ENCODE data around the gene SLCO1B3. TPM values are rescaled to one million over a fixed set of nuclear protein-coding genes. Genes with fewer than 3 reads are reported as not detected.

Gene SLCO1B3
- total RNA-seq, 2 experiments from 2014 or later, result not detected

- H3K9me3 Mint-ChIP-seq (ENCODE audit: low read depth), result peaks cover 3% of the 10 kb centered on the region
- H3K27ac Mint-ChIP-seq, result no peak overlapping the region
Measured at GRCh38 chr12:20822415-20822814, 11.9 kb downstream of the SLCO1B3 start.

GRCh38 chr12:20822925-20823324, 12.4 kb downstream of the SLCO1B3 start:
- DNase-seq (no peak), ATAC-seq (no peak)
- no peaks in the 10 kb centered on the region for H3K36me3 Mint-ChIP-seq
- H3K27ac Mint-ChIP-seq, result no peak overlapping the region
- no peak overlapping the region for H3K4me3 Mint-ChIP-seq
- no peaks in the 10 kb centered on the region for H3K4me1 Mint-ChIP-seq
- CTCF ChIA-PET, result no interaction called here
- H3K9me3 Mint-ChIP-seq (ENCODE audit: low read depth), result peaks cover 3% of the 10 kb centered on the region
- no peaks in the 10 kb centered on the region for H3K27me3 Mint-ChIP-seq

More at GRCh38 chr12:20822415-20822814, 11.9 kb downstream of the SLCO1B3 start:
- no peak overlapping the region for H3K4me3 Mint-ChIP-seq
- H3K4me1 Mint-ChIP-seq, result no peaks in the 10 kb centered on the region
- DNase-seq, result no peak
- no peaks in the 10 kb centered on the region for H3K27me3 Mint-ChIP-seq
- no peak for ATAC-seq
- CTCF ChIA-PET, result no interaction called here
- H3K36me3 Mint-ChIP-seq, result no peaks in the 10 kb centered on the region

- Mint-ChIP-seq H3K27ac (no peak overlapping the region), H3K36me3 (no peaks in the 10 kb centered on the region), H3K4me3 (no peak overlapping the region), H3K4me1 (no peaks in the 10 kb centered on the region), H3K9me3 (ENCODE audit: low read depth) (no peaks in the 10 kb centered on the region), H3K27me3 (no peaks in the 10 kb centered on the region)
- DNase-seq (no peak), ATAC-seq (no peak)
- CTCF ChIA-PET, result no interaction called here
Measured at GRCh38 chr12:20829919-20830318, 19.4 kb downstream of the SLCO1B3 start.

GRCh38 chr12:20830456-20830855, 20.0 kb downstream of the SLCO1B3 start:
- CTCF ChIA-PET, result no interaction called here
- no peak overlapping the region for H3K4me3 Mint-ChIP-seq
- no peaks in the 10 kb centered on the region for H3K4me1 Mint-ChIP-seq
- no peak overlapping the region for H3K27ac Mint-ChIP-seq
- no peak for DNase-seq
- no peaks in the 10 kb centered on the region for H3K9me3 Mint-ChIP-seq (ENCODE audit: low read depth)
- ATAC-seq, result no peak
- H3K36me3 Mint-ChIP-seq, result no peaks in the 10 kb centered on the region
- H3K27me3 Mint-ChIP-seq, result no peaks in the 10 kb centered on the region

GRCh38 chr12:20832911-20833310, 22.4 kb downstream of the SLCO1B3 start:
- DNase-seq (no peak), ATAC-seq (no peak)
- Mint-ChIP-seq H3K4me3 (no peak overlapping the region), H3K36me3 (no peaks in the 10 kb centered on the region), H3K27me3 (no peaks in the 10 kb centered on the region), H3K9me3 (ENCODE audit: low read depth) (no peaks in the 10 kb centered on the region), H3K27ac (no peak overlapping the region), H3K4me1 (no peaks in the 10 kb centered on the region)
- CTCF ChIA-PET, result no interaction called here

- peaks cover 5% of the 10 kb centered on the region for H3K9me3 Mint-ChIP-seq (ENCODE audit: low read depth)
- H3K4me3 Mint-ChIP-seq, result no peak overlapping the region
- CTCF ChIA-PET, result no interaction called here
Measured at GRCh38 chr12:20852649-20853048, 42.1 kb downstream of the SLCO1B3 start.

GRCh38 chr12:20863056-20863455, 52.6 kb downstream of the SLCO1B3 start:
- CTCF ChIA-PET, result no interaction called here
- no peaks in the 10 kb centered on the region for H3K36me3 Mint-ChIP-seq
- no peak overlapping the region for H3K27ac Mint-ChIP-seq
- DNase-seq (no peak), ATAC-seq (no peak)
- H3K9me3 Mint-ChIP-seq (ENCODE audit: low read depth), result peaks cover 2% of the 10 kb centered on the region
- no peak overlapping the region for H3K4me3 Mint-ChIP-seq
- H3K27me3 Mint-ChIP-seq, result no peaks in the 10 kb centered on the region
- no peaks in the 10 kb centered on the region for H3K4me1 Mint-ChIP-seq

More at GRCh38 chr12:20852649-20853048, 42.1 kb downstream of the SLCO1B3 start:
- Mint-ChIP-seq H3K4me1 (no peaks in the 10 kb centered on the region), H3K27me3 (no peaks in the 10 kb centered on the region), H3K27ac (no peak overlapping the region), H3K36me3 (no peaks in the 10 kb centered on the region)
- DNase-seq (no peak), ATAC-seq (no peak)

- H3K4me1 Mint-ChIP-seq, result no peaks in the 10 kb centered on the region
- no peak for ATAC-seq
- DNase-seq, result no peak
- H3K9me3 Mint-ChIP-seq (ENCODE audit: low read depth), result peaks cover 3% of the 10 kb centered on the region
- H3K27me3 Mint-ChIP-seq, result no peaks in the 10 kb centered on the region
- H3K4me3 Mint-ChIP-seq, result no peak overlapping the region
- H3K36me3 Mint-ChIP-seq, result no peaks in the 10 kb centered on the region
- CTCF ChIA-PET, result no interaction called here
- no peak overlapping the region for H3K27ac Mint-ChIP-seq
Measured at GRCh38 chr12:20865873-20866272, 55.4 kb downstream of the SLCO1B3 start.

- Mint-ChIP-seq H3K36me3 (no peaks in the 10 kb centered on the region), H3K4me3 (no peak overlapping the region), H3K9me3 (ENCODE audit: low read depth) (peaks cover 3% of the 10 kb centered on the region), H3K27ac (no peak overlapping the region), H3K4me1 (no peaks in the 10 kb centered on the region), H3K27me3 (no peaks in the 10 kb centered on the region)
- DNase-seq (no peak), ATAC-seq (no peak)
- CTCF ChIA-PET, result no interaction called here
Measured at GRCh38 chr12:20868277-20868676, 57.8 kb downstream of the SLCO1B3 start.

- no peak for DNase-seq
- H3K4me1 Mint-ChIP-seq, result no peaks in the 10 kb centered on the region
- H3K27me3 Mint-ChIP-seq, result no peaks in the 10 kb centered on the region
- H3K9me3 Mint-ChIP-seq (ENCODE audit: low read depth), result no peaks in the 10 kb centered on the region
- CTCF ChIA-PET, result no interaction called here
- no peak overlapping the region for H3K27ac Mint-ChIP-seq
- no peak overlapping the region for H3K4me3 Mint-ChIP-seq
- H3K36me3 Mint-ChIP-seq, result no peaks in the 10 kb centered on the region
- ATAC-seq, result no peak
Measured at GRCh38 chr12:20883288-20883687, 72.8 kb downstream of the SLCO1B3 start.

GRCh38 chr12:20885116-20885515, 74.6 kb downstream of the SLCO1B3 start:
- no peak for ATAC-seq
- H3K27ac Mint-ChIP-seq, result no peak overlapping the region
- no peaks in the 10 kb centered on the region for H3K36me3 Mint-ChIP-seq
- H3K4me3 Mint-ChIP-seq, result no peak overlapping the region
- H3K27me3 Mint-ChIP-seq, result no peaks in the 10 kb centered on the region
- peaks cover 4% of the 10 kb centered on the region for H3K9me3 Mint-ChIP-seq (ENCODE audit: low read depth)
- CTCF ChIA-PET, result no interaction called here
- DNase-seq, result no peak
- no peaks in the 10 kb centered on the region for H3K4me1 Mint-ChIP-seq

- no peaks in the 10 kb centered on the region for H3K36me3 Mint-ChIP-seq
- H3K4me3 Mint-ChIP-seq, result no peak overlapping the region
- H3K27ac Mint-ChIP-seq, result no peak overlapping the region
- no peak for ATAC-seq
- CTCF ChIA-PET, result no interaction called here
- no peaks in the 10 kb centered on the region for H3K4me1 Mint-ChIP-seq
- no peak for DNase-seq
- peaks cover 6% of the 10 kb centered on the region for H3K9me3 Mint-ChIP-seq (ENCODE audit: low read depth)
- H3K27me3 Mint-ChIP-seq, result no peaks in the 10 kb centered on the region
Measured at GRCh38 chr12:20885552-20885951, 75.0 kb downstream of the SLCO1B3 start.

- Mint-ChIP-seq H3K27ac (no peak overlapping the region), H3K9me3 (ENCODE audit: low read depth) (no peaks in the 10 kb centered on the region), H3K27me3 (no peaks in the 10 kb centered on the region), H3K4me3 (no peak overlapping the region), H3K36me3 (no peaks in the 10 kb centered on the region), H3K4me1 (no peaks in the 10 kb centered on the region)
- CTCF ChIA-PET, result no interaction called here
- DNase-seq (no peak), ATAC-seq (no peak)
Measured at GRCh38 chr12:20917269-20917668, 106.8 kb downstream of the SLCO1B3 start.

- no peak for ATAC-seq
- CTCF ChIA-PET, result no interaction called here
- Mint-ChIP-seq H3K4me1 (no peaks in the 10 kb centered on the region), H3K27me3 (no peaks in the 10 kb centered on the region), H3K36me3 (no peaks in the 10 kb centered on the region), H3K4me3 (no peak overlapping the region), H3K27ac (no peak overlapping the region), H3K9me3 (ENCODE audit: low read depth) (no peaks in the 10 kb centered on the region)
- DNase-seq, result no peak
Measured at GRCh38 chr12:20917819-20918218, 107.3 kb downstream of the SLCO1B3 start.

GRCh38 chr12:20931894-20932293, 121.4 kb downstream of the SLCO1B3 start:
- no peak overlapping the region for H3K27ac Mint-ChIP-seq
- no peaks in the 10 kb centered on the region for H3K9me3 Mint-ChIP-seq (ENCODE audit: low read depth)
- ATAC-seq (no peak), DNase-seq (no peak)
- CTCF ChIA-PET, result no interaction called here
- H3K4me1 Mint-ChIP-seq, result no peaks in the 10 kb centered on the region
- H3K27me3 Mint-ChIP-seq, result no peaks in the 10 kb centered on the region
- H3K36me3 Mint-ChIP-seq, result no peaks in the 10 kb centered on the region
- H3K4me3 Mint-ChIP-seq, result no peak overlapping the region
